Activated naive CD8-positive, alpha-beta T cell treated with anti-CD3 and anti-CD28 coated beads, Interleukin-2, amount 50 U/mL, for 24 hours (primary cell): ENCODE results near the gene DOK5.

ENCODE experiments used
- ATAC-seq: fragments of 150-1000 bp; cut with Tn5 transposase; one replicate; pipeline ENCODE4 v1.10.0; 2021
- DNase-seq: peaks from one replicate; pipeline ENCODE4 v3.0.0; 2021
- H3K27ac Mint-ChIP-seq: one replicate; pipeline ENCODE4 v1.8.0; 2021; ENCODE audit warnings: mild to moderate bottlenecking, mixed read lengths
- H3K27me3 Mint-ChIP-seq: one replicate; pipeline ENCODE4 v1.8.0; 2021; ENCODE audit warnings: mixed read lengths
- H3K36me3 Mint-ChIP-seq: one replicate; pipeline ENCODE4 v1.8.0; 2021; ENCODE audit warnings: low read depth, mixed read lengths
- H3K4me1 Mint-ChIP-seq: one replicate; pipeline ENCODE4 v1.8.0; 2021; ENCODE audit warnings: mixed read lengths
- H3K4me3 Mint-ChIP-seq: one replicate; pipeline ENCODE4 v1.8.0; 2021; ENCODE audit warnings: mild to moderate bottlenecking, moderate library complexity, mixed read lengths
- H3K9me3 Mint-ChIP-seq: one replicate; pipeline ENCODE4 v1.8.0; 2021; ENCODE audit warnings: mixed read lengths

Gene DOK5

GRCh38 chr20:54549658-54550326 is 74.4 kb downstream of the DOK5 start:
- Mint-ChIP-seq H3K27me3 (no peaks in the 10 kb centered on the region), H3K36me3 (no peaks in the 10 kb centered on the region), H3K4me3 (no peak overlapping the region), H3K4me1 (peaks cover 4% of the 10 kb centered on the region), H3K27ac (no peak overlapping the region), H3K9me3 (no peaks in the 10 kb centered on the region)
- no peak for DNase-seq
- ATAC-seq = no peak

GRCh38 chr20:54550776-54551396 is 75.5 kb downstream of the DOK5 start:
- H3K27ac Mint-ChIP-seq = no peak overlapping the region
- H3K4me1 Mint-ChIP-seq = peaks cover 4% of the 10 kb centered on the region
- H3K4me3 Mint-ChIP-seq = no peak overlapping the region
- ATAC-seq = no peak
- peaks cover 4% of the 10 kb centered on the region for H3K27me3 Mint-ChIP-seq
- H3K36me3 Mint-ChIP-seq = no peaks in the 10 kb centered on the region
- no peaks in the 10 kb centered on the region for H3K9me3 Mint-ChIP-seq
- no peak for DNase-seq

GRCh38 chr20:54554006-54554405 is 78.6 kb downstream of the DOK5 start:
- no peak for ATAC-seq
- H3K36me3 Mint-ChIP-seq = no peaks in the 10 kb centered on the region
- H3K4me3 Mint-ChIP-seq = no peak overlapping the region
- H3K4me1 Mint-ChIP-seq = peaks cover 6% of the 10 kb centered on the region
- no peak for DNase-seq
- no peaks in the 10 kb centered on the region for H3K9me3 Mint-ChIP-seq
- peaks cover 7% of the 10 kb centered on the region for H3K27me3 Mint-ChIP-seq
- H3K27ac Mint-ChIP-seq = no peak overlapping the region

GRCh38 chr20:54555150-54555549 is 79.8 kb downstream of the DOK5 start:
- no peak overlapping the region for H3K4me3 Mint-ChIP-seq
- no peaks in the 10 kb centered on the region for H3K9me3 Mint-ChIP-seq
- DNase-seq (no peak), ATAC-seq (no peak)
- peaks cover 7% of the 10 kb centered on the region for H3K27me3 Mint-ChIP-seq
- no peaks in the 10 kb centered on the region for H3K36me3 Mint-ChIP-seq
- H3K4me1 Mint-ChIP-seq = peaks cover 6% of the 10 kb centered on the region
- H3K27ac Mint-ChIP-seq = no peak overlapping the region

GRCh38 chr20:54556406-54556805 is 81.0 kb downstream of the DOK5 start:
- H3K9me3 Mint-ChIP-seq = no peaks in the 10 kb centered on the region
- no peak overlapping the region for H3K27ac Mint-ChIP-seq
- H3K27me3 Mint-ChIP-seq = peaks cover 7% of the 10 kb centered on the region
- no peaks in the 10 kb centered on the region for H3K36me3 Mint-ChIP-seq
- H3K4me3 Mint-ChIP-seq = no peak overlapping the region
- ATAC-seq (no peak), DNase-seq (no peak)
- H3K4me1 Mint-ChIP-seq = peaks cover 2% of the 10 kb centered on the region

GRCh38 chr20:54557806-54558590 is 82.6 kb downstream of the DOK5 start:
- H3K27ac Mint-ChIP-seq = no peak overlapping the region
- no peak for ATAC-seq

GRCh38 chr20:54559890-54560289 is 84.5 kb downstream of the DOK5 start:
- DNase-seq (no peak), ATAC-seq (no peak)
- no peaks in the 10 kb centered on the region for H3K36me3 Mint-ChIP-seq
- H3K9me3 Mint-ChIP-seq = no peaks in the 10 kb centered on the region
- peaks cover 7% of the 10 kb centered on the region for H3K27me3 Mint-ChIP-seq
- H3K27ac Mint-ChIP-seq = no peak overlapping the region
- peaks cover 2% of the 10 kb centered on the region for H3K4me1 Mint-ChIP-seq
- no peak overlapping the region for H3K4me3 Mint-ChIP-seq

More at GRCh38 chr20:54557806-54558590, 82.6 kb downstream of the DOK5 start:
- peaks cover 7% of the 10 kb centered on the region for H3K27me3 Mint-ChIP-seq
- no peaks in the 10 kb centered on the region for H3K9me3 Mint-ChIP-seq
- peaks cover 2% of the 10 kb centered on the region for H3K4me1 Mint-ChIP-seq
- no peak for DNase-seq
- H3K36me3 Mint-ChIP-seq = no peaks in the 10 kb centered on the region
- H3K4me3 Mint-ChIP-seq = no peak overlapping the region

GRCh38 chr20:54560357-54560756 is 85.0 kb downstream of the DOK5 start:
- no peak for ATAC-seq
- no peak for DNase-seq
- H3K27ac Mint-ChIP-seq = no peak overlapping the region
- no peaks in the 10 kb centered on the region for H3K36me3 Mint-ChIP-seq
- no peak overlapping the region for H3K4me3 Mint-ChIP-seq
- H3K9me3 Mint-ChIP-seq = no peaks in the 10 kb centered on the region
- H3K27me3 Mint-ChIP-seq = peaks cover 4% of the 10 kb centered on the region
- H3K4me1 Mint-ChIP-seq = peaks cover 2% of the 10 kb centered on the region

- no peak for DNase-seq
- no peaks in the 10 kb centered on the region for H3K4me1 Mint-ChIP-seq
- no peaks in the 10 kb centered on the region for H3K36me3 Mint-ChIP-seq
- H3K27ac Mint-ChIP-seq = no peak overlapping the region
- no peak for ATAC-seq
- no peaks in the 10 kb centered on the region for H3K9me3 Mint-ChIP-seq
- H3K27me3 Mint-ChIP-seq = peaks cover 3% of the 10 kb centered on the region
- no peak overlapping the region for H3K4me3 Mint-ChIP-seq
Observed at GRCh38 chr20:54565255-54565654, 89.9 kb downstream of the DOK5 start.

- Mint-ChIP-seq H3K27ac (no peak overlapping the region), H3K27me3 (peaks cover 3% of the 10 kb centered on the region), H3K4me1 (no peaks in the 10 kb centered on the region), H3K36me3 (no peaks in the 10 kb centered on the region), H3K9me3 (no peaks in the 10 kb centered on the region), H3K4me3 (no peak overlapping the region)
- ATAC-seq (no peak), DNase-seq (no peak)
Observed at GRCh38 chr20:54566031-54566688, 90.8 kb downstream of the DOK5 start.

GRCh38 chr20:54570561-54570960 is 95.2 kb downstream of the DOK5 start:
- Mint-ChIP-seq H3K9me3 (no peaks in the 10 kb centered on the region), H3K27ac (no peak overlapping the region)

GRCh38 chr20:54572665-54573435 is 97.5 kb downstream of the DOK5 start:
- ATAC-seq = no peak
- Mint-ChIP-seq H3K4me3 (no peak overlapping the region), H3K9me3 (no peaks in the 10 kb centered on the region), H3K27ac (no peak overlapping the region), H3K36me3 (no peaks in the 10 kb centered on the region), H3K27me3 (peaks cover 5% of the 10 kb centered on the region), H3K4me1 (no peaks in the 10 kb centered on the region)
- no peak for DNase-seq

More at GRCh38 chr20:54570561-54570960, 95.2 kb downstream of the DOK5 start:
- DNase-seq (no peak), ATAC-seq (no peak)
- Mint-ChIP-seq H3K4me3 (no peak overlapping the region), H3K27me3 (peaks cover 5% of the 10 kb centered on the region), H3K36me3 (no peaks in the 10 kb centered on the region), H3K4me1 (no peaks in the 10 kb centered on the region)

GRCh38 chr20:54573838-54574237 is 98.4 kb downstream of the DOK5 start:
- Mint-ChIP-seq H3K27ac (no peak overlapping the region), H3K27me3 (peaks cover 5% of the 10 kb centered on the region), H3K36me3 (no peaks in the 10 kb centered on the region), H3K4me1 (no peaks in the 10 kb centered on the region), H3K4me3 (no peak overlapping the region), H3K9me3 (no peaks in the 10 kb centered on the region)
- ATAC-seq (no peak), DNase-seq (no peak)

- no peak for ATAC-seq
- no peak overlapping the region for H3K4me3 Mint-ChIP-seq
Observed at GRCh38 chr20:54576518-54576917, 101.1 kb downstream of the DOK5 start.

More at GRCh38 chr20:54576518-54576917, 101.1 kb downstream of the DOK5 start:
- peaks cover 2% of the 10 kb centered on the region for H3K27me3 Mint-ChIP-seq
- H3K36me3 Mint-ChIP-seq = no peaks in the 10 kb centered on the region
- DNase-seq = no peak
- H3K9me3 Mint-ChIP-seq = no peaks in the 10 kb centered on the region
- H3K27ac Mint-ChIP-seq = no peak overlapping the region
- no peaks in the 10 kb centered on the region for H3K4me1 Mint-ChIP-seq
